Activated CD4-positive, alpha-beta T cell treated with anti-CD3 and anti-CD28 coated beads, Interleukin-2, amount 50 U/mL, for 4 hours (primary cell): ENCODE results near the gene NUMA1.

Experiments used
- DNase-seq, 2 experiments: peaks; one replicate each; pipeline ENCODE4 v3.0.0-alpha.2; 2020

Gene NUMA1

GRCh38 chr11:71955898-71956456, 124.4 kb downstream of the NUMA1 start:
- no peak for DNase-seq
